ENCODE measurements around the gene ALDH3A2.

- TF ChIP-seq POLR2AphosphoS5 (IDR thresholded peaks at IDR 0.05; ENCODE audit: low read depth, low read length), result peak; percentile 87
- no peak for TF ChIP-seq SIN3A (IDR thresholded peaks at IDR 0.05; ENCODE audit: borderline replicate concordance, insufficient read depth, low read length)
Observed at GRCh38 chr17:19648475-19649273, at the start of gene ALDH3A2.

Data from PFSK-1 (cell line).